SHP77 treated with DMSO at 0.1 percent for 48 hours (cell line): Measurements from ENCODE around the gene PODNL1.
"Not testable (repeated sequence)": the region's sequence is repeated elsewhere in the genome, so short reads cannot be mapped to it uniquely, and the experiment has no call there.

Experiments
- DNase-seq: peaks from one replicate; lab custom pipeline; 2025; lab: John Stamatoyannopoulos, UW

Gene PODNL1

GRCh38 chr19:13972368-13973155, 34.3 kb upstream of the PODNL1 start:
- DNase-seq = no peak

GRCh38 chr19:13971868-13972267, 33.7 kb upstream of the PODNL1 start:
- not testable (repeated sequence) for DNase-seq

GRCh38 chr19:13969897-13970296, 31.7 kb upstream of the PODNL1 start:
- no peak for DNase-seq

GRCh38 chr19:13968999-13969398, 30.8 kb upstream of the PODNL1 start:
- no peak for DNase-seq

GRCh38 chr19:13968383-13968935, 30.2 kb upstream of the PODNL1 start:
- DNase-seq = no peak

GRCh38 chr19:13967206-13967605, 29.0 kb upstream of the PODNL1 start:
- not testable (repeated sequence) for DNase-seq

GRCh38 chr19:13966684-13967128, 28.5 kb upstream of the PODNL1 start:
- no peak for DNase-seq

- no peak for DNase-seq
Observed at GRCh38 chr19:13965926-13966683, 27.9 kb upstream of the PODNL1 start.

- no peak for DNase-seq
Observed at GRCh38 chr19:13965377-13965896, 27.2 kb upstream of the PODNL1 start.

- no peak for DNase-seq
Observed at GRCh38 chr19:13964776-13965175, 26.6 kb upstream of the PODNL1 start.

- DNase-seq = no peak
Observed at GRCh38 chr19:13963603-13964105, 25.4 kb upstream of the PODNL1 start.

- no peak for DNase-seq
Observed at GRCh38 chr19:13962699-13963602, 24.7 kb upstream of the PODNL1 start.

- DNase-seq = no peak
Observed at GRCh38 chr19:13961826-13962698, 23.8 kb upstream of the PODNL1 start.

- DNase-seq = no peak
Observed at GRCh38 chr19:13960863-13961784, 22.9 kb upstream of the PODNL1 start.

GRCh38 chr19:13959962-13960862, 22.0 kb upstream of the PODNL1 start:
- DNase-seq = no peak

GRCh38 chr19:13959141-13959961, 21.1 kb upstream of the PODNL1 start:
- no peak for DNase-seq

- DNase-seq = no peak
Observed at GRCh38 chr19:13958043-13958442, 19.8 kb upstream of the PODNL1 start.
